HG03457 (cell line): ENCODE data around the gene ACTN4.
"Not testable (repeated sequence)": the region's sequence is repeated elsewhere in the genome, so short reads cannot be mapped to it uniquely, and the experiment has no call there.

ENCODE experiments used
- ATAC-seq: cut with Tn5 transposase; IDR thresholded peaks from one replicate; pipeline ENCODE4 v1.9.1; 2021; ENCODE audit warnings: moderate number of reproducible peaks; ENCODE audit not compliant: unreplicated experiment

The ACTN4 gene

GRCh38 chr19:38761884-38762389 is 114.5 kb downstream of the ACTN4 start:
- not testable (repeated sequence) for ATAC-seq

- no peak for ATAC-seq
Measured at GRCh38 chr19:38763795-38764220, 116.4 kb downstream of the ACTN4 start.

- ATAC-seq, result no peak
Measured at GRCh38 chr19:38765214-38765613, 117.8 kb downstream of the ACTN4 start.

GRCh38 chr19:38766276-38767047 is 119.0 kb downstream of the ACTN4 start:
- no peak for ATAC-seq

- ATAC-seq, result no peak
Measured at GRCh38 chr19:38769635-38770211, 122.3 kb downstream of the ACTN4 start.

GRCh38 chr19:38770228-38770948 is 122.9 kb downstream of the ACTN4 start:
- not testable (repeated sequence) for ATAC-seq

- ATAC-seq, result not testable (repeated sequence)
Measured at GRCh38 chr19:38770949-38771275, 123.5 kb downstream of the ACTN4 start.

- ATAC-seq, result not testable (repeated sequence)
Measured at GRCh38 chr19:38771569-38771968, 124.1 kb downstream of the ACTN4 start.

- no peak for ATAC-seq
Measured at GRCh38 chr19:38773469-38774177, 126.2 kb downstream of the ACTN4 start, which contains the start of gene LGALS7. Gene LGALS7 (minus strand): TSS chr19:38773517. CDS start chr19:38773492, 25 bp downstream.

- ATAC-seq, result no peak
Measured at GRCh38 chr19:38774181-38774950, 126.9 kb downstream of the ACTN4 start.

GRCh38 chr19:38778733-38779132 is 131.3 kb downstream of the ACTN4 start:
- ATAC-seq, result no peak

GRCh38 chr19:38780443-38780842 is 133.0 kb downstream of the ACTN4 start:
- no peak for ATAC-seq

- ATAC-seq, result no peak
Measured at GRCh38 chr19:38781058-38781457, 133.6 kb downstream of the ACTN4 start.
